ENCODE data around the gene GDF10. TPM values are rescaled to one million over a fixed set of nuclear protein-coding genes. Genes with fewer than 3 reads are reported as not detected.

The GDF10 gene
- total RNA-seq, 1 donor from 2014 or later = 6.5 TPM

GRCh38 chr10:47290338-47290737 lies 9.7 kb upstream of the GDF10 start:
- FAIRE-seq (no peak), DNase-seq (ENCODE audit: low spot score in 2 of 2) (no peak)

GRCh38 chr10:47291682-47292081 lies 8.3 kb upstream of the GDF10 start:
- DNase-seq (ENCODE audit: low spot score in 2 of 2) (no peak), FAIRE-seq (no peak)

DNA sequence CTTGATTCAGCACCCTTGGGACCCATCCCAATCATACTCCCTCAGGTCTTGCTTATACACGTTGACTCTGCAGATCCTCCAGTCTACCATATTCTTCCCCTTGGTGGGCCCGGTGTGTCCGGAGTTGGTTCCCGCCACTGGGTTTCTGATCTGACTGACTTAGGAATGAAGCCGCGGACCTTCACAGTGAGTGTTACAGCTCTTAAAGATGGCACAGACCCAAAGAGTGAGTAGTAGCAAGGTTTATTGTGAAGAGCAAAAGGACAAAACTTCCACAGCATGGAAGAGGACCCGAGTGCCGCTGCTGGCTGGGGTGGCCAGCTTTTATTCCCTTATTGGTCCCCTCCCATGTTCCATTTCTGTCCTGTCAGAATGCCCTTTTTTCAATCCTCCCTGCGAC lies 5.9 kb upstream of the GDF10 start:
- DNase-seq (ENCODE audit: low spot score in 2 of 2) = no peak
- FAIRE-seq = no peak

- DNase-seq (ENCODE audit: low spot score in 2 of 2) (no peak), FAIRE-seq (no peak)
Measured at GRCh38 chr10:47294501-47294900, 5.5 kb upstream of the GDF10 start.

DNA sequence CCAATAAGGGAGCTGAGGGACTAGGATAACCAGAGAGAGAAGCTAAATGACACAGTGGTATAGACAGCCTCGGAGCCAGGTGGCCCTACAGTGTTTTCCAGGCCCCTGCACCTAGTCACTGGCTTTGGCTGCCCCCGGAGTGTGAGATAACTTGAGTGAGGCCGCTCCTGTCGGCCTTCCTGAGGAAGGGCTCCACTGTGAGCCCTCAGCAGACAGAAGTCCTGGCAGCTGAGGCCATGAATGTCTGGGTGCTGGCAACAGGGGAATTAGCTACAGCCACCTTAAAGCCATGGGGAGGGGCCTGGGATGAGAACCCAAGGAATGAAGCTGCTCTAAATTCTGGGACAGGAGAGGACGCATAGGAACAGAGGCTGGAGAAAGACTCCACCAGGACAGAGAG lies 4.6 kb upstream of the GDF10 start:
- FAIRE-seq (no peak), DNase-seq (ENCODE audit: low spot score in 2 of 2) (no peak)

- FAIRE-seq = no peak
- DNase-seq (ENCODE audit: low spot score in 2 of 2) = no peak
Measured at GRCh38 chr10:47296156-47296894, 3.7 kb upstream of the GDF10 start.

GRCh38 chr10:47296941-47297340 lies 3.1 kb upstream of the GDF10 start:
- FAIRE-seq (no peak), DNase-seq (ENCODE audit: low spot score in 2 of 2) (no peak)

GRCh38 chr10:47297866-47298540 lies 2.0 kb upstream of the GDF10 start:
- DNase-seq (ENCODE audit: low spot score in 2 of 2) (no peak), FAIRE-seq (no peak)

- DNase-seq (ENCODE audit: low spot score in 2 of 2) (no peak), FAIRE-seq (no peak)
Measured at GRCh38 chr10:47298715-47299114, 1.3 kb upstream of the GDF10 start.

DNA sequence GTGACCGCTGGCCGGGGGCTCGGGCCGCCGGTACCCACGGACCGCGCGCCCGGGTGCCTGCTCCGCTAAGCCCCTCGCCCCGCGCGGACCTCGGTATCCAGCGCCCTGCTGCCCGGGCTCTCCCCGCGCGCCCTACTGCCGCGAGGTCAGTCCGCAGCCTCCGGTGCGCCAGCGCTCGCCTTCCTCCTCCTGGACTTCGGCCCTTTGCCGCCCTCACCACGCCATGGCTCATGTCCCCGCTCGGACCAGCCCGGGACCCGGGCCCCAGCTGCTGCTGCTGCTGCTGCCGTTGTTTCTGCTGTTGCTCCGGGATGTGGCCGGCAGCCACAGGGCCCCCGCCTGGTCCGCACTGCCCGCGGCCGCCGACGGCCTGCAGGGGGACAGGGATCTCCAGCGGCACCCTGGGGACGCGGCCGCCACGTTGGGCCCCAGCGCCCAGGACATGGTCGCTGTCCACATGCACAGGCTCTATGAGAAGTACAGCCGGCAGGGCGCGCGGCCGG lies 483 bp downstream of the GDF10 start:
- DNase-seq (ENCODE audit: low spot score in 2 of 2) = no peak

GRCh38 chr10:47301833-47302232 lies 1.8 kb downstream of the GDF10 start:
- no peak for DNase-seq (ENCODE audit: low spot score in 2 of 2)
- no peak for FAIRE-seq

More for the DNA sequence above, 483 bp downstream of the GDF10 start:
- FAIRE-seq = no peak

- FAIRE-seq (no peak), DNase-seq (ENCODE audit: low spot score in 2 of 2) (no peak)
Measured at GRCh38 chr10:47303105-47303504, 3.1 kb downstream of the GDF10 start.

DNA sequence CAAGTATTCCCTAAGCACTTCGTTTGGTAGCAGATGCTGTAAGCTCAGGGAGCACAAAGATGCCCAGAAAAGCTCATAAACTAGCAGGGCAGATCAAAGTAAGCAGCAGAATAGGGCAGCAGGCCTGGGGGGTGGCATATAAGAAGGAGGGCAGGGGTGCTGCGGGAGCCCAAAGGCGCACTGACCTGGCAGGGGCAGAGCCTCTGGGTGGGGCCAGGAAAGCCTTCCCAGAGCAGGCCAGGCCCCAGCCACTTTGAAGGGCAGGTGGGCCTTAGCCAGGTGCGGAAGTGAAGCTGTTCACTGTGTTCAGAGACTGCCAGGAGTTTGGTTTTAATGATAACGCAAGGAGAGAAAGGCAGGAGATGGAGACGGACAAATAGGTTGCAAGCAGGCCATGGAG lies 3.9 kb downstream of the GDF10 start:
- FAIRE-seq = no peak

DNA sequence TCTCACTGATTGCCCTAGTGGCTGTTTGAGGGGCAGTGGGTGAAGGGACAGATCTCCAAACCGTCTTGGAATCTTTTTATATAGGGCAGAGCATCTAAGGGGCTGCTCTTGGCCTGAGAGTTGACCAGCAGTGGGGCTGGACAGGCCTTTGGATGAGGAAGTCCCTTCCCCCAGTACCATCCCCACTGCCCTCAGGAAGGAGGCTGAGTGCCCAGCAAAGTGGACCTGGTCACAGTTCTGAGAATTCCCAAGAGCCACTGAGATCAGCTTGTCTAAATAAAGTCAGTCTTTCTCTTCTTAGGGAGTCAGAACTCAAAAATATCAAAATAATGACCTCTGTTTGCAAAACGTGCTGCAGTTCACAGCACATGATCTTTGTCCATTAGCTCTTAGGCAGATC lies 5.6 kb downstream of the GDF10 start:
- no peak for FAIRE-seq
- DNase-seq (ENCODE audit: low spot score in 2 of 2) = no peak

More for the DNA sequence above, 3.9 kb downstream of the GDF10 start:
- no peak for DNase-seq (ENCODE audit: low spot score in 2 of 2)

DNA sequence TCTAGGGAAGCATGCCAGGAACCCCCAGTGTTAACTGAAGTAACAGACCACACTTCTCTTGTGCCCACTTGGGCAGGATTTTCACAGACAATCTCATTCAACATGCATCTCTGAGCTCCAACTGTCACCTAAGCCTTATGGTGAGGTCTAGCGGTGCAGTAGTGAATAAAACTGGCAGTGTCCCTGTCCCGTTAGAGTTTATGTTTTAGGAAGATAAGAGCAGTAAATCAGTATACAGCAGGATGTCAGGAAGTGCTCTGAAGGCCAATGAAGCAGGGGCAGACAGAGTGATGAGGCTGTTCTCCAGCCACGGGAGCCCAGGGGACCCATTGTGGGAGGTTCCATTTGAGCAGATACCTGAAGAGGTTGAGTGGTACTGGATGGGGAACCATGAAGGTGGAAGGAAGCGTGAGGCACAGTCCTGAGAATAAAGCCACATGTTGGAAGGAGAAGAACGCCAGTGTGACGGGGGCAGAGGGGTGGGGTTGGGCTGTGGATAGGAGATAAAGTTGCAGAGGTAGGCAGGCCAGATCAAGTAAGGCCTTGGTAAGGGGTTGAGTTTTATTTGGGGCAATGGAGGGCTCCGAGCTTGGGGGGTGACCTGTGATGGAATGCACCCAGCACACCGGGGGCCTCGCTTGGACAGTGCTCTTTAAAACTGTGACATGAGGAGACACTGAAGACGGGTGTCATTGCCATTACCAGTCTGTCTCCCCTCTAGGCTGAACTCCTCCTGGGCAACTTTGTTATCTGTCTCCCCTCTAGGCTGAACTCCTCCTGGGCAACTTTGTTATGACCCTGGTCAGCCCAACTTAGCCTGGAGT lies 6.6 kb downstream of the GDF10 start:
- FAIRE-seq = no peak
- DNase-seq (ENCODE audit: low spot score in 2 of 2) = no peak

- FAIRE-seq (no peak), DNase-seq (ENCODE audit: low spot score in 2 of 2) (no peak)
Measured at GRCh38 chr10:47307381-47307780, 7.4 kb downstream of the GDF10 start.

- DNase-seq (ENCODE audit: low spot score in 2 of 2) (no peak), FAIRE-seq (no peak)
Measured at GRCh38 chr10:47308775-47309174, 8.8 kb downstream of the GDF10 start.

GRCh38 chr10:47309408-47310089 lies 9.6 kb downstream of the GDF10 start:
- DNase-seq (ENCODE audit: low spot score in 2 of 2) = no peak
- FAIRE-seq = no peak

DNA sequence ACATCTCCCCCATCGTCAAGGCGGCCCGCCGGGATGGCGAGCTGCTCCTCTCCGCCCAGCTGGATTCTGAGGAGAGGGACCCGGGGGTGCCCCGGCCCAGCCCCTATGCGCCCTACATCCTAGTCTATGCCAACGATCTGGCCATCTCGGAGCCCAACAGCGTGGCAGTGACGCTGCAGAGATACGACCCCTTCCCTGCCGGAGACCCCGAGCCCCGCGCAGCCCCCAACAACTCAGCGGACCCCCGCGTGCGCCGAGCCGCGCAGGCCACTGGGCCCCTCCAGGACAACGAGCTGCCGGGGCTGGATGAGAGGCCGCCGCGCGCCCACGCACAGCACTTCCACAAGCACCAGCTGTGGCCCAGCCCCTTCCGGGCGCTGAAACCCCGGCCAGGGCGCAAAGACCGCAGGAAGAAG lies 10.1 kb downstream of the GDF10 start:
- FAIRE-seq = no peak
- no peak for DNase-seq (ENCODE audit: low spot score in 2 of 2)

GRCh38 chr10:47311193-47311931 lies 11.4 kb downstream of the GDF10 start:
- DNase-seq (ENCODE audit: low spot score in 2 of 2) = no peak
- FAIRE-seq = no peak
